B cell (primary cell): Measurements from ENCODE around the gene CHRNA1. TPM values are rescaled to one million over a fixed set of nuclear protein-coding genes. Genes with fewer than 3 reads are reported as not detected.

ENCODE experiments used
- ATAC-seq: fragments of 200-7000 bp; cut with Tn5 transposase; one replicate; pipeline ENCODE4 v1.10.0; 2021; ENCODE audit warnings: low read depth, mild to moderate bottlenecking, moderate number of reproducible peaks, moderate library complexity
- CTCF ChIA-PET: fragments of 350-600 bp; sonication (Branson Sonifier 250); formaldehyde crosslinking; loops from one replicate; lab custom pipeline; 2021; ENCODE audit warnings: antibody characterized with exemption, inconsistent platforms; lab: Charles Lee
- POLR2A ChIA-PET: fragments of 350-600 bp; sonication (Branson Sonifier 250); formaldehyde crosslinking; loops from one replicate; lab custom pipeline; 2021; ENCODE audit warnings: antibody characterized with exemption; lab: Charles Lee
- DNase-seq: peaks from one replicate; pipeline ENCODE4 v3.0.0; 2013
- H2AFZ ChIP-seq: 2 replicates; pipeline ENCODE4 v1.6.1; 2012; ENCODE audit warnings: mild to moderate bottlenecking, low read depth, low read length; ENCODE audit not compliant: insufficient read depth, poor library complexity, severe bottlenecking
- H3K27ac ChIP-seq, 2 donors: 1 replicate in 1 of 2; 2 replicates in 1 of 2; pipeline ENCODE4 v1.5.1; 2012 to 2013; ENCODE audit warnings: low read length in 2 of 2, mild to moderate bottlenecking in 2 of 2, moderate library complexity in 1 of 2
- H3K27me3 ChIP-seq, 4 experiments: fragments of 200-600 bp in 1 of 4; sonication (generic) in 1 of 4; replicated peaks in 1 of 4; 1 replicate in 2 of 4; 2 replicates in 2 of 4; pipeline versions ENCODE4 v1.6.1 to v1.7.0; 2013 to 2016; ENCODE audit warnings: low read length in 3 of 4, mild to moderate bottlenecking in 2 of 4, mixed read lengths in 1 of 4, moderate library complexity in 1 of 4; ENCODE audit not compliant: insufficient read depth in 4 of 4, control insufficient read depth in 3 of 4; ENCODE audit errors: control extremely low read depth in 1 of 4
- H3K36me3 ChIP-seq, 2 experiments: replicated peaks in 1 of 2; 1 replicate in 1 of 2; 2 replicates in 1 of 2; pipeline versions ENCODE4 v1.6.1 to v1.7.1; 2013; ENCODE audit warnings: low read length in 1 of 2; ENCODE audit not compliant: insufficient read depth in 2 of 2, control insufficient read depth in 1 of 2; ENCODE audit errors: control extremely low read depth in 1 of 2, extremely low read depth in 1 of 2
- H3K4me1 ChIP-seq, 2 donors: fragments of 200-600 bp in 1 of 2; sonication (generic) in 1 of 2; 1 replicate in 1 of 2; 2 replicates in 1 of 2; pipeline versions ENCODE4 v1.5.1 to v1.6.1; 2013 to 2017; ENCODE audit warnings: low read length in 2 of 2; ENCODE audit not compliant: control insufficient read depth in 2 of 2, insufficient read depth in 2 of 2
- H3K4me2 ChIP-seq: replicated peaks from 2 replicates; pipeline ENCODE3; 2012; ENCODE audit warnings: mild to moderate bottlenecking, low read depth, low read length; ENCODE audit not compliant: poor library complexity, severe bottlenecking
- H3K4me3 ChIP-seq, 5 experiments: fragments of 200-600 bp in 1 of 5; sonication (generic) in 1 of 5; 1 replicate in 3 of 5; 2 replicates in 2 of 5; pipeline versions ENCODE4 v1.5.1 to v1.7.0; 2011 to 2016; ENCODE audit warnings: low read length in 4 of 5, mild to moderate bottlenecking in 4 of 5, low read depth in 2 of 5, control low read depth in 1 of 5, moderate library complexity in 1 of 5; ENCODE audit not compliant: insufficient read depth in 1 of 5; ENCODE audit errors: control extremely low read depth in 1 of 5, extremely low read depth in 1 of 5
- H3K79me2 ChIP-seq: fragments of 200-600 bp; sonication (generic); one replicate; pipeline ENCODE4 v1.6.0; 2016; ENCODE audit warnings: low read length; ENCODE audit not compliant: control insufficient read depth, insufficient read depth
- H3K9ac ChIP-seq: fragments of 200-600 bp; sonication (generic); 2 replicates; pipeline ENCODE4 v1.6.1; 2017; ENCODE audit warnings: mild to moderate bottlenecking, low read length, moderate library complexity
- H3K9me3 ChIP-seq, 3 donors: one replicate each; pipeline versions ENCODE4 v1.6.1 to v1.7.1; 2013; ENCODE audit warnings: low read length in 2 of 3; ENCODE audit not compliant: control insufficient read depth in 2 of 3, insufficient read depth in 1 of 3; ENCODE audit errors: control extremely low read depth in 1 of 3
- H4K20me1 ChIP-seq: 2 replicates; pipeline ENCODE4 v1.6.0; 2012; ENCODE audit warnings: mild to moderate bottlenecking, low read length; ENCODE audit not compliant: insufficient read depth, control insufficient read depth, poor library complexity, severe bottlenecking
- H3K27ac Mint-ChIP-seq: one replicate; pipeline ENCODE4 v1.8.0; 2021; ENCODE audit warnings: mixed read lengths
- H3K27me3 Mint-ChIP-seq: one replicate; pipeline ENCODE4 v1.8.0; 2021; ENCODE audit warnings: mixed read lengths
- H3K4me1 Mint-ChIP-seq: one replicate; pipeline ENCODE4 v1.8.0; 2021; ENCODE audit warnings: mixed read lengths
- H3K4me3 Mint-ChIP-seq: one replicate; pipeline ENCODE4 v1.8.0; 2021; ENCODE audit warnings: mixed read lengths
- H3K9me3 Mint-ChIP-seq: one replicate; pipeline ENCODE4 v1.8.0; 2022; ENCODE audit warnings: mixed read lengths; ENCODE audit not compliant: insufficient read depth
- EZH2 ChIP-seq: IDR thresholded peaks from 2 replicates; pipeline ENCODE4 v1.6.1; 2012; ENCODE audit warnings: borderline replicate concordance, low read depth, mild to moderate bottlenecking, moderate library complexity, low read length; ENCODE audit not compliant: insufficient read depth, poor library complexity, severe bottlenecking
- WGBS: methylation state at CpG from one replicate; pipeline ENCODE4 v1.1.5; 2013; ENCODE audit warnings: missing lambda C conversion rate; ENCODE audit not compliant: insufficient coverage; 5-methylcytosine and 5-hydroxymethylcytosine counted together
- intact Hi-C: fragments of 100-400 bp; cut with micrococcal nuclease; formaldehyde crosslinking; loops from one replicate; pipeline ENCODE4 v1.10.0; 2022
- polyA plus RNA-seq: library from polyadenylated mRNA; depleted of rRNA; stranded (reverse); fragments of >200 nt; gene quantifications from 2 replicates; pipeline ENCODE4 v1.2.3, GENCODE V29; 2012
- total RNA-seq, 2 donors: library from RNA; stranded (reverse); fragments of 120-200 nt in 1 of 2; gene quantifications; 1 replicate in 1 of 2; 2 replicates in 1 of 2; pipeline versions ENCODE4 v1.2.3 to v1.2.4, GENCODE V29; 2013 to 2022
- TF ChIP-seq, protein P1 (sequence below): fragments of 200-600 bp; IDR thresholded peaks from one replicate; pipeline ENCODE4 v1.8.0; 2022; ENCODE audit warnings: antibody characterized with exemption, mild to moderate bottlenecking

The CHRNA1 gene
- total and polyA plus RNA-seq, 2 donors (not counting 1 experiment from before 2014, with no cell fraction given), result 0.20 to 0.22 TPM

DNA sequence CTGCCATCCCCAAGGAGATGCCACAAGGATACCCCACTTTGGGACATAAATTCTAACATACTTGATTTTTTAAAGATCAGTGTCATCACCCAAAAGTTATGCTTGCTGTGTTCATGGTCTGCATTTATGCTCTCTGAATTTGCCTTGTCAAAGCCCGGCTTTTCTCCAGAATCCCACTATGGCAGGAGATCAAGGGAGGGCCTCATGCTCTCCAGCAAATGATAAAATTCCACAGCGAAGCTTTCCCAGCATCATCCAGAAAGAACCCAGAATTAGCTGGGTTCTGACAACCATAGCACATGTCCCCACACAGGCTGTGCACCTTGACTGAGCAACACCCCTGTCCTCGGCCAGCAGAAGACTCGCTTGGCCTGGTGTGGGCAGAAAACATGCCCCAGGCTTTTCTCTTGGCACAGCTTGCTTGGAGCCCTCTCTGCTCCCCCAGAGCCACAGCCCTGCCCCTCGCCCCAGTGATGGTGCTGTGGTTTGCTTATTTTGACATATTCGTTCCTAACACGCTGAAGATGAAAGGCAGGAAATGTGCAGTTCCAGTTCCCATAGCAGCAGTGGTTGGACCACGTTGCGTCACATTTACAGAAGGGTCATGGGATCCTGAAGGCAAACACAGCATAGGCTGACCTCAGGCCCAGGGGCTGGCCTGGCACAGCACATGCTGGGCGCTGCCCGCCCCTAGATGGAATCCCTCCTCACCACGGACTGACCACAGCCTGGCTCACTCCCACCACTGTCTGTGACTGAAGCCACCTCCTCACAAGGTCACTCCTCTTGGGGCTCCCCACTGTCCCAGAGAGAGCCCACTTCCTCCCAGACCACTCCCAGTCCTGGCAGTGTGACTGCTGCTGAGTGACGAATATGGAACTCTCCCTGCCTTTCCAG is 14.1 kb upstream of the CHRNA1 start:
- intact Hi-C loops, result no loop called here
- no peak overlapping the region for H2AFZ ChIP-seq
- Mint-ChIP-seq H3K4me3 (no peak overlapping the region), H3K27ac (peak overlapping the region; percentile 16), H3K27me3 (peaks cover 26% of the 10 kb centered on the region), H3K9me3 (no peaks in the 10 kb centered on the region), H3K4me1 (peaks cover 7% of the 10 kb centered on the region)
- no peaks in the 10 kb centered on the region for H4K20me1 ChIP-seq
- no peaks in the 10 kb centered on the region for H3K9me3 ChIP-seq
- H3K4me1 ChIP-seq, result peaks cover 0 to 6% of the 10 kb centered on the region in 2 donors
- ChIA-PET CTCF (interaction anchor here (1.4 kb wide), 1 partner anchor 211 kb away, joined by 3 read pairs; no protein-coding TSS in a partner anchor), POLR2A (no interaction called here)
- no peak overlapping the region for H3K4me2 ChIP-seq
- H3K36me3 ChIP-seq, result no peaks in the 10 kb centered on the region
- ATAC-seq (peak; percentile 47), DNase-seq (peak; percentile 23)
- H3K27me3 ChIP-seq, result peaks cover 0 to 10% (median 2%) of the 10 kb centered on the region in 4 experiments
- no peak overlapping the region for H3K27ac ChIP-seq
- no peaks in the 10 kb centered on the region for H3K79me2 ChIP-seq
- TF ChIP-seq, protein P1, sequence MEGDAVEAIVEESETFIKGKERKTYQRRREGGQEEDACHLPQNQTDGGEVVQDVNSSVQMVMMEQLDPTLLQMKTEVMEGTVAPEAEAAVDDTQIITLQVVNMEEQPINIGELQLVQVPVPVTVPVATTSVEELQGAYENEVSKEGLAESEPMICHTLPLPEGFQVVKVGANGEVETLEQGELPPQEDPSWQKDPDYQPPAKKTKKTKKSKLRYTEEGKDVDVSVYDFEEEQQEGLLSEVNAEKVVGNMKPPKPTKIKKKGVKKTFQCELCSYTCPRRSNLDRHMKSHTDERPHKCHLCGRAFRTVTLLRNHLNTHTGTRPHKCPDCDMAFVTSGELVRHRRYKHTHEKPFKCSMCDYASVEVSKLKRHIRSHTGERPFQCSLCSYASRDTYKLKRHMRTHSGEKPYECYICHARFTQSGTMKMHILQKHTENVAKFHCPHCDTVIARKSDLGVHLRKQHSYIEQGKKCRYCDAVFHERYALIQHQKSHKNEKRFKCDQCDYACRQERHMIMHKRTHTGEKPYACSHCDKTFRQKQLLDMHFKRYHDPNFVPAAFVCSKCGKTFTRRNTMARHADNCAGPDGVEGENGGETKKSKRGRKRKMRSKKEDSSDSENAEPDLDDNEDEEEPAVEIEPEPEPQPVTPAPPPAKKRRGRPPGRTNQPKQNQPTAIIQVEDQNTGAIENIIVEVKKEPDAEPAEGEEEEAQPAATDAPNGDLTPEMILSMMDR, result no peak
- TF ChIP-seq EZH2, result no peak
- no peak overlapping the region for H3K4me3 ChIP-seq
- 48% methylated on average over 13 of the region's 13 CpGs for WGBS
- H3K9ac ChIP-seq, result no peak overlapping the region
